Activated CD8-positive, alpha-beta T cell treated with anti-CD3 and anti-CD28 coated beads for 36 hours (primary cell): ENCODE data around the gene ASXL2. TPM values are rescaled to one million over a fixed set of nuclear protein-coding genes. Genes with fewer than 3 reads are reported as not detected.

Experiments used
- ATAC-seq: fragments of 200-7000 bp; cut with Tn5 transposase; one replicate; pipeline ENCODE4 v1.10.0; 2021; ENCODE audit warnings: mild to moderate bottlenecking, moderate library complexity
- CTCF ChIA-PET: fragments of 350-600 bp; sonication (Branson Sonifier 250); formaldehyde crosslinking; loops from one replicate; lab custom pipeline; 2021; ENCODE audit warnings: antibody characterized with exemption; lab: Charles Lee
- POLR2A ChIA-PET: fragments of 350-600 bp; sonication (Branson Sonifier 250); formaldehyde crosslinking; loops from one replicate; lab custom pipeline; 2021; ENCODE audit warnings: antibody characterized with exemption; lab: Charles Lee
- DNase-seq: peaks from one replicate; pipeline ENCODE4 v3.0.0-alpha.2; 2020
- H3K27ac Mint-ChIP-seq: one replicate; pipeline ENCODE4 v1.8.0; 2021; ENCODE audit warnings: mild to moderate bottlenecking, mixed read lengths
- H3K27me3 Mint-ChIP-seq: one replicate; pipeline ENCODE4 v1.8.0; 2021; ENCODE audit warnings: mixed read lengths
- H3K36me3 Mint-ChIP-seq: one replicate; pipeline ENCODE4 v1.8.0; 2021; ENCODE audit warnings: low read depth, mixed read lengths
- H3K4me1 Mint-ChIP-seq: one replicate; pipeline ENCODE4 v1.8.0; 2021; ENCODE audit warnings: low read depth, mixed read lengths
- H3K4me3 Mint-ChIP-seq: one replicate; pipeline ENCODE4 v1.8.0; 2021; ENCODE audit warnings: mild to moderate bottlenecking, moderate library complexity, mixed read lengths
- H3K9me3 Mint-ChIP-seq: one replicate; pipeline ENCODE4 v1.8.0; 2021; ENCODE audit warnings: mixed read lengths
- CTCF ChIP-seq: fragments of 200-600 bp; IDR thresholded peaks from one replicate; pipeline ENCODE4 v1.8.0; 2022; ENCODE audit warnings: antibody characterized with exemption, mild to moderate bottlenecking
- intact Hi-C: fragments of 100-400 bp; cut with micrococcal nuclease; formaldehyde crosslinking; loops from one replicate; pipeline ENCODE4 v1.10.0; 2022
- total RNA-seq, 2 experiments: library from RNA; stranded (reverse); gene quantifications; one replicate each; pipeline ENCODE4 v1.2.3, GENCODE V29; 2021

ASXL2 gene
- total RNA-seq, 2 experiments from 2014 or later = 42.5 to 42.8 TPM

DNA sequence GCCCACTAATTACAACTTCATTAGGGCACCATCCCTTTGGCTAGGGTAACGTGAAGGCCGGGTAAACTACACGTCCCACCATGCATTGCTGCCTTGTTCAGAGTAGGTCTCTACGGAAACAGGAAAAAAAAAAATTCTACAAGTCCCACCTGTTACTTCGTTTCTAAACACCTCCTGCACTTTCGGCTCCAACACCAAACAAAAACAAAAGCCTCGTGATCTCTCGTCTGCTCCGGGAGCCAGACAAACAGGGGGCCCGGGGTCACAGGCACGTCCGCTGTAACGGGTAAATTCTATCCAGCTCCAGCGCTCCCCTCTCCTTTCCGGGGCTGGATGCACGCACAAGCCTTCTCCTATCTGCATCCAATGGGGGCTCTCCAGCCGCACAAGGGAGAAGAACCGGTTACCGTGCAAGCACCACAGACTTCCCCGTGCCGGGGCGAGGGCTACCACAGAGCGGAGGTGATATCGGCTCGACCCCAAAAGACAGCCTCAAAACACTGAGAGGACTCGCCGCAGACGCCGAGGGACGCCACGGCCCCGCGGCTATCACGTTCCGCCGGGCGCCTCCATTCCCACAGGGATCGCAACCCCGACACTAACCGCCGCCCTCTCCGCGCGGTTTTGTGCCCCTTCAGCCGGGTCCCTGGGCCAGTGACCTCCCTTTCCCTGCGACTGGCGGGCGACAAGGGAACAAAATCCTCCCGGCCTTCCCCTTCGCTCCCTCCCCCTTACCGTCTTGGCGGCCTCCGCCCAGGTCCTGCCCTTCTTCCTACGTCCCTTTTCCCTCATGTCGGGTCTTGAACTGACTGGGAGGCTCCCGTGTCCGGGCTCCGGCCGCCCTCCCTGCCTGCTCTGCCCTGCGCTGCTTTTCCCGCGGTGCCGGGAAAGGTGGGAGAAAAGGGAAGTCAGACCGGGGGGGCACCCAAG is 591 bp downstream of the ASXL2 start:
- DNase-seq (peak; percentile 78), ATAC-seq (peak; percentile 59)
- peaks cover 49% of the 10 kb centered on the region for H3K4me1 Mint-ChIP-seq
- no peak for TF ChIP-seq CTCF
- ChIA-PET POLR2A (interaction anchor here (0.6 to 3.0 kb wide), 5 partner anchors 21 to 113 kb away, joined by 3 to 13 read pairs (median 3); no protein-coding TSS in a partner anchor), CTCF (interaction anchor here (2.7 to 3.8 kb wide), 2 partner anchors 26 to 270 kb away, joined by 17 to 25 read pairs; no protein-coding TSS in a partner anchor)
- H3K36me3 Mint-ChIP-seq = peaks cover 13% of the 10 kb centered on the region
- no peaks in the 10 kb centered on the region for H3K27me3 Mint-ChIP-seq
- peak overlapping the region; percentile 95 for H3K27ac Mint-ChIP-seq
- intact Hi-C loops = no loop called here
- H3K4me3 Mint-ChIP-seq = peak overlapping the region; percentile 95
- no peaks in the 10 kb centered on the region for H3K9me3 Mint-ChIP-seq

DNA sequence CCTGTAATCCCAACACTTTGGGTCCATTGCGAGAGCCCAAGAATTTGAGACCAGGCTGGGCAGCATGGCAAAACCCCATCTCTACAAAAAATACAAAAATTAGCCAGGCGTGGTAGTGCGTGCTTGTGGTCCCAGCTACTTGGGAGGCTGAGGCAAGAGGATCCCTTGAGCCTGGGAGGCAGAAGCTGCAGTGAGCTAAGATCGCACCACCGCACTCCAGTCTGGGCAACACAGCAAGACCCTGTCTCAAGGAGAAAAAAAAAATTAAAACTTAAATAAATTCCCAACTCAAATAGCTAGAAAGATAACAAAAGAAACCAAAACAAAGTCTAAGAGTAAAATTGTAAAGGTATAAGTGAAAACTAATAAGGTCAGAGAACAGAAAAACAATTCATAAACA is 6.2 kb downstream of the ASXL2 start:
- POLR2A ChIA-PET = no interaction called here
- no peak for DNase-seq
- no peak for TF ChIP-seq CTCF
- Mint-ChIP-seq H3K27me3 (no peaks in the 10 kb centered on the region), H3K4me3 (no peak overlapping the region), H3K36me3 (peaks cover 26% of the 10 kb centered on the region), H3K27ac (no peak overlapping the region), H3K9me3 (no peaks in the 10 kb centered on the region), H3K4me1 (peaks cover 40% of the 10 kb centered on the region)
- no peak for ATAC-seq
- CTCF ChIA-PET = interaction anchor here (0.6 to 0.9 kb wide), 2 partner anchors 20 to 128 kb away, joined by 3 to 4 read pairs; no protein-coding TSS in a partner anchor
- intact Hi-C loops = no loop called here

- Mint-ChIP-seq H3K27me3 (no peaks in the 10 kb centered on the region), H3K4me1 (peaks cover 22% of the 10 kb centered on the region), H3K9me3 (peaks cover 2% of the 10 kb centered on the region), H3K36me3 (peaks cover 25% of the 10 kb centered on the region), H3K27ac (no peak overlapping the region), H3K4me3 (no peak overlapping the region)
- no peak for TF ChIP-seq CTCF
- ChIA-PET POLR2A (interaction anchor here (0.6 to 1.4 kb wide), 2 partner anchors 11 to 20 kb away, joined by 3 to 6 read pairs; no protein-coding TSS in a partner anchor), CTCF (interaction anchor here (0.9 to 4.5 kb wide), 3 partner anchors 11 to 260 kb away, joined by 3 to 30 read pairs (median 7); partner anchors contain the start of gene ASXL2)
- ATAC-seq = no peak
- intact Hi-C loops = no loop called here
- no peak for DNase-seq
Measured at GRCh38 chr2:25867396-25868003, 10.8 kb downstream of the ASXL2 start.

DNA sequence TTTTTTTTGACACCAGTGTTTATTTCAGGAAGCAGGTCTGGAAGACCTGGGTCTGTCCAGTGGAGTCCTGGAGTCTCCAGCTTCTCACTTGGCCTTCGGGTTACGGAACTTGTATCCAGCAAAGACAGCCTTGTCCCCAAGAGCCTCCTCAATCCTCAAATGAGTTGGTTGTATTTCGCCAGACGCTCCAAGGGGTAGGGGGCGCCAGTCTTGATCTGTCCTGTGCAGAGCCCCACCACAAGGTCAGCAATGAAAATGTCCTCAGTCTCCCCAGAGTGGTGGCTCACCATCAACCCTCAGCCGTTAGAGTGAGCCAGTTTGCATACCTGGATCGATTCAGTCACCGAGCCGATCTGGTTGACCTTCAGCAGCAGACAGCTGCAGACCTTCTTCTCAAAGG is 21.9 kb downstream of the ASXL2 start:
- ChIA-PET CTCF (interaction anchor here (1.1 to 5.8 kb wide), 3 partner anchors 8 to 249 kb away, joined by 3 to 40 read pairs (median 5); no protein-coding TSS in a partner anchor), POLR2A (no interaction called here)
- no peak overlapping the region for H3K27ac Mint-ChIP-seq
- H3K36me3 Mint-ChIP-seq = peaks cover 8% of the 10 kb centered on the region
- DNase-seq = no peak
- no peaks in the 10 kb centered on the region for H3K9me3 Mint-ChIP-seq
- intact Hi-C loops = no loop called here
- H3K4me1 Mint-ChIP-seq = peaks cover 46% of the 10 kb centered on the region
- H3K27me3 Mint-ChIP-seq = no peaks in the 10 kb centered on the region
- no peak for ATAC-seq
- no peak for TF ChIP-seq CTCF
- no peak overlapping the region for H3K4me3 Mint-ChIP-seq
